Frontal cortex (tissue), 4 donors: ENCODE measurements around the gene LPGAT1. TPM values are rescaled to one million over a fixed set of nuclear protein-coding genes. Genes with fewer than 3 reads are reported as not detected.
A peak's percentile ranks its signal among the peaks of the same experiment; 100 is the strongest.
"Not testable (repeated sequence)": the region's sequence is repeated elsewhere in the genome, so short reads cannot be mapped to it uniquely, and the experiment has no call there.

Experiments used
- DNase-seq, 2 donors: peaks; one replicate each; pipeline ENCODE4 v3.0.0; 2012; ENCODE audit warnings: low spot score in 2 of 2
- FAIRE-seq: peaks from 2 replicates; lab custom pipeline; 2012; peaks lifted over from hg19 to GRCh38; lab: Jason Lieb, UNC
- small RNA-seq: library from RNA; depleted of rRNA; stranded (forward); fragments of <200 nt; gene quantifications from one replicate; pipeline ENCODE3, GENCODE V24; 2014
- total RNA-seq: library from RNA; depleted of rRNA; stranded (reverse); fragments of >200 nt; gene quantifications from one replicate; pipeline ENCODE4 v1.2.3, GENCODE V29; 2014
- donor health status: control.
- donor health status: control.
- donor health status: control.

The LPGAT1 gene
- total RNA-seq, 1 donor from 2014 or later: 101 TPM

GRCh38 chr1:211711315-211711705 lies 119.3 kb downstream of the LPGAT1 start:
- no peak for DNase-seq
- FAIRE-seq: no peak

- FAIRE-seq: no peak
- no peak for DNase-seq
Observed at GRCh38 chr1:211710566-211711314, 119.8 kb downstream of the LPGAT1 start.

DNA sequence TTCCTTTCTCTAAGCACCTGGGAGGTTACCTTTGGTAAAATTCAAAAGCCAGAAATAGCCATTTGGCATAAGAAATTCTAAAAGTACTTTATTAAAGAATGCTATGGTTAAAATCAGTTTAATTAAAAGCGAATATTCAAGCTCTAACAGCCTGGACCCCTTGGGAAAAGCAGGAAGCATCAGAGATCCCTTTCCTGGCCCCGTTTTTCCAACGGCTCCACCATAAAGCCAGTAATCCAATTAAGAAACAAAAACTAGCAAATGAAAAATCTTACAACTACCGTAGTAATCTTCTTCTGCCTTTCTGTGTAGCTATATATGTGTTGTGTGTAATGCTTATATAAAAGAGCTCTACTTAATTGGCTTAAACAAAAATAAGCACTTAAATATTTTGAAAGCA lies 121.6 kb downstream of the LPGAT1 start:
- FAIRE-seq (no peak), DNase-seq (no peak)

DNA sequence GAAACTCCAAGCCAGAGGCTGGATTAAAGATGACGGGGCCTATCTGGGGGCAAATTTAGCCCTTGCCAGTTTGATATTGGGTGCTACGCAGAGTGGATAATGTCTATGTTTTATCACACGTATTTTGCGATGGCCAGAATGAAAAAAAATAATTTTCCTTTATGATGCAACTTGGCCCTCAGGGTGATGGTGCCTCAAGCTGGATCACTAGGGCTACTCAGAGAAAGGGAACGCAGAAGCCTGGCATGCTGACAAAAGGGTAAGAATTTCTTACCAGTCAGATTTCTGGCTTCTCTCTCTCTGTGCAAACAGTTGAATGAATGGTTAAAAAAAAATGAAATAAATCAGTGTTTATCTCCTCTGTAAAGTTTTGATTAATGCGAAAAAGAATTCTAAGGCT lies 122.6 kb downstream of the LPGAT1 start:
- FAIRE-seq: no peak
- DNase-seq: no peak

DNA sequence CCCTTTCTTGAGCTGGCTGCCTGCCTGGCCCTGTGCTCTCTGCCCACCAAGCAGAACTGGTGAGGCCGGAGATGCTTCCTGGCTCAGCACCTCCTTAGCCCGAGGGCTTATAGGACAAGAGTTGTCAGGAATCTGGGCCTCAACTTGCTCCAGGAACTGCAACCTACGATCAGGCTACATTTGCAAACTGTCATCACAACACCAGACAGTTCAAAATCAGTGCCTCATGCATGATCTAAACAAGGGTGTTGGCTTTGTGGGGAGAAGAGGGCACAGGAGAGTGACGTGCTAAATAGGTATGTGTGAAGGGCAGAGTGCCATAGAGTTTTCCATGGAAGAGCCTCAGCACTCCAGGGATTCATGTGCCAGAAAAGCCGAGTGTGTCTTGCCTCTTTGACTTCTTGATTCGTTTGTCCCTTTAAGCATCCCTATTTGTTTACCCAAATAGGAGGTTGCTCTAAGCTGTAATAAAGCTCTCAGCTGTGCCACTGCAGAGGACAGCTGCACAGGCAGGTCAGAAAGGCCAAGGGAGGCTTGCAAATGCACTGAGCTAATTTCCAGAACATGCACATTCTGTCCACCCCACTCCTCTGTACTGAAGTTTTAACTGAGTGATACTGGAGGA lies 125.0 kb downstream of the LPGAT1 start:
- DNase-seq (no peak), FAIRE-seq (no peak)

DNA sequence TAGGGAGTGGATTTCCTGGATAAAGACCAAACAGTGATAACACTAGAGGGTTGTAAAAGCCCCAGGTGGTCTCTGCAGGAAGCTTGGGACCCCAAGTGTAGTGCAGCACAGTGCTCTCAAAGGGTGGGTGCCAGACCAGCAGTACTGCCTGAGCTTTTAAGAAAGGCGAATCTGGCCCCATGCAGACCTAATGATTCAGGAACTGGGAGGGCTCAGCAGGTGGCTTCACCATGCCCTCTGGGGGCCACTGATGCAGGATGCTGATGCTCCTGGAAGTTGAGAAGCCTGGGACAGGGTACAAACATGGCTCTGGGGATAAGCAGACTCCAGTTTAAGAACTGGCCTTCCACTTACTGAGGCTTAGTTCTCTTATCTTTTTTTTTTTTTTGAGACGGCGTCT lies 126.0 kb downstream of the LPGAT1 start:
- DNase-seq (no peak), FAIRE-seq (no peak)

- FAIRE-seq: no peak
- no peak for DNase-seq
Observed at GRCh38 chr1:211703812-211704537, 126.6 kb downstream of the LPGAT1 start.

GRCh38 chr1:211701733-211702132 lies 128.8 kb downstream of the LPGAT1 start:
- FAIRE-seq (no peak), DNase-seq (no peak)

DNA sequence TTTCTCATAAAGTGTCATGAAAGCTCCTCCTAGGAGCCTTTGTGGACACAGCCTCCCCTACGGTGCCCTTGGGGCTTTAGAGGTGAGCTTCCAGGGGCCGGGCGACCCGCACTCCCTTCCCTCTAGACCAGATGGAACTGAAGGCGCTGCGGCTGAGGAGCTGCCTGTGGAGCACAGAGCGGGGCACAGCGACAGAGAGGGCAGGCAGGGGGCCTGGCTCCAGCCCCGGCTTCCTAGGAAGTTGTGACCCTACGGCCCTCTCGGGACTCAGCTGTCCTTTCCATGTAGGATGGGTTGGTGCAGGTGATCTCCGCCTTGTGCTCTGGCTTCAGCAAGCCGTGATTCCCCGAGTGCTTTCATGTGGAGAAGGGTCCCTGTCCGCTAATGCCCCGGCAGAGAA lies 131.5 kb downstream of the LPGAT1 start:
- no peak for FAIRE-seq

DNA sequence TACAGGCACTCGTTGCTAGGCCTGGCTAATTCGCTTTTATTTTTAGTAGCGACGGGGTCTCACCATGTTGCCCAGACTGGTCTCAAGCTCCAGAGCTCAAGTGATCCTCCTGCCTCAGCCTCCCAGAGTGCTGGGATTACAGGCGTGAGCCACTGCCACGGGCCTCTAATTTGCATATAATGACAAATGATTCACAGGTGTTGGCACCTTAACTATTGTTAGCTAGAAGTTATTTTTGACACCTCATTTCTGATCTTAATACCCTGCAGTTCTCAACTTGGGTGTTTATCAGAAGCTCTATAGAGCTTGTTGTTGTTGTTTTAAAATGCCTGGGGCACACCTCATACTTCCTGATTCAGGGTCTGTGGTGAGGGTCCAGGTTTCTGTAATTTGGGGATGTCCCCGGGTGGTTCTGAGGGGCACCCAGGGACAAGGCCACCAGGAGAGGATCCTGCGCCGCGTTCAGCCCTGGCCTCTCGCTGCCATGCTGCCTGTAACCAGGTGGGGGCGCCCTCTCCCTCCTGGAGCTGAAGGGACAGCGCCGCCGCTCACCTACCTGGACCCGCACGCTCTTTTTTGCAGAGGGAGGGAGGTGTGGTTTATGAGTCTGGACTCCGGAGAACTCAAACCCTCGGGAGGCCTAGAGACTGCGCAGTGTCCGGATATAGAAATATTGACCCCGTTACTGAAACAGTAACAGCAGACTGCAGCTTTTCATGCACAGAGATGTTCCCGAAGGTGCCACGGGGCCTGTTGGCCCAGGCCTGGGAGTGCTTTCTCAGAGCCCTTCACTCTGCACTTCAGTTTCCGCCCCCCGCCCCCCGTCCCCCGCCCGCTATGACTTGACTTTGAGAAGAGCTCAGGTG lies 132.2 kb downstream of the LPGAT1 start:
- no peak for FAIRE-seq

More for the DNA sequence above, 131.5 kb downstream of the LPGAT1 start:
- DNase-seq: no peak

GRCh38 chr1:211697356-211697755 lies 133.2 kb downstream of the LPGAT1 start:
- no peak for FAIRE-seq

More for the DNA sequence above, 132.2 kb downstream of the LPGAT1 start:
- DNase-seq: peak; percentile 49 to 69

GRCh38 chr1:211695135-211695816 lies 135.3 kb downstream of the LPGAT1 start:
- no peak for FAIRE-seq
- DNase-seq: no peak

More at GRCh38 chr1:211697356-211697755, 133.2 kb downstream of the LPGAT1 start:
- no peak for DNase-seq

GRCh38 chr1:211693911-211694310 lies 136.7 kb downstream of the LPGAT1 start:
- DNase-seq, FAIRE-seq: not testable (repeated sequence)

Small RNA genes lying within 50 kb of the gene (small RNA-seq; reads per million reads assigned to genes)
- gene RF00019 (not detected), gene RN7SL344P (not detected)

Other genes starting within 250 kb of the LPGAT1 start
- gene NEK2, start 155.1 kb downstream of the LPGAT1 start, total RNA-seq: 2.9 TPM
- gene INTS7, start 204.8 kb upstream of the LPGAT1 start, total RNA-seq: 39.9 TPM
- gene DTL, start 205.0 kb upstream of the LPGAT1 start, total RNA-seq: 2.9 TPM